IPS DF 4.7 (cell line): ENCODE results near the gene FAM163B.

Experiments used
- DNase-seq: peaks from one replicate; pipeline ENCODE4 v3.0.0-alpha.2; 2013; ENCODE audit warnings: low spot score; ENCODE audit errors: extremely low read depth

Gene FAM163B

DNA sequence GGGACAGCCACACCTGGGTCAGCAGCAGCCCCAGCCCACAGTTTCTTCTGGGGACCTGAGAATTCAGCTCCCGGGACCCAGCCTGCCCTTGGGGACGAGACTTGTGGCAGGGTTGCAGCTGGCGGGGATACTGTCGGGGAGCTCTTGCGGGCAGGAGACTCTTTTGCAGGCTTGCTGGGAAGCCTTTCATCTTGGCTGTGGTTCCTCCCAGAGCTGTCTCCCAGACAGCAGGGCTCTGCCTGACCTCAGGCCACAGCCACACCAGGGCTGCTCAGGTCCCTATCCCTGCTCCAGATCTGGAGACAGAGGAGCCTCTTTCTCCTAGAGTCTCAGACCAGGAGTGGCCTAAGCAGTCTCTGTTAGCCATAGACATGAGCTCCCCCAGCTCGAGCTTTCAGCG lies 79.7 kb downstream of the FAM163B start:
- no peak for DNase-seq

DNA sequence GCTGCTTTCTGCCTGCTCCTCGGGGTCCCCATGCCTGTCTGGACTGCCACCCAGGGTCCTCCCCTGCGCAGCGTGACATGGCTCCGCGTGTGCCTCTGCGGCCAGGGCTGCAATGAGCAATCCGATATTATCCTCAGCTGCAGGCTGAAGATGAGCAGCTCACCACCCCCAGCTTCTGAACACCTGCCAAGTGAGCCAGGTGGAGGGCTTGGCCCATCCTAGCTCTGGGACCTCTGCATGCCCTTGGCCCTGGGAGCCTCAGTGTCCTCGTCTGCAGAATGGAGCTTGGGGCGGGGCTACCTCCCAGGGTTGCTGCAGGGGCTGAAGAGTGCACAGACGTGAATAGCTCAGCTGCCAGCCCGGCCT lies 80.3 kb downstream of the FAM163B start:
- DNase-seq = no peak

DNA sequence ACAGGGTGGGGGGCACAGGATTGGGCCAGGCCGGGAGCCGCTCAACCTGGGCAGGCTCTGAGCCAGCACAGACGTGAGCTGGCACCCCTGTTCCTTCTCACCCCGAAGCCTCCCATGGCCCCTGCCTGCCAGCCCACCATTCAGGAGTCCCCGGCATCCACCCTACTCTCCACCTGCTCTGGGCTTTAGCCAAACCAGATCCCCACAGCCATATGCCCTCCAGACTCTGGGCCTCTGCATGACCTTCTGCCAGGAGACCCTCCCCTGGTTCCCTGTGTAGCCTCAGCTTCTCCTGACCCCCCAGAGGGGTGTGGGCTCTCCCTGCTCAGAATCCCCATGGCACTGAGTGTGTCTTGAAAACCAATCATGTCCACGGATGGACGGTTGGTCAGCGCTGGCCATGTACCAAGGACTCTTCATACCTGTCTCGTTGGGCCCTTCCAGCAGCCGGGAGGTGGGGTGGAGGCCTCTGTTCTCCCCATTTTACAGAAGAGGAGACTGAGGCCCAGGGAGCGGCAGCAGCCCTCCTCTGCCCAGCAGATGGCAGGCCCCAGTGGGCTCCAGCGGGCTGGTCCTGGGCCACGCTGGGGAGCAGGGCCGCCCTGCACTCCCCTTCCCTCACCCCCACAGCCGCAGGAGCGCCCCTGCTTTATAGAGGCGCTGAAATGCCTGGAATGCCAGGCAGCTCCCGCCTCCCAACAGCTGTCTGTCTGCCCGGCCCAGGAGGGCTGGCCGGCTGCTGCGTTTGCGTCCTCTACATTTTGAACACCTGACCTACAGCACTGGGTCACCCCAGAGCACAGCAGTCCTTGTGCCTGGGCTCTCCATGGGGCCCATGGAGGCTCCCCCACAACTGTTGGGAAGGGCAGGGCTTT lies 81.0 kb downstream of the FAM163B start:
- DNase-seq = no peak

GRCh38 chr9:133527444-133527920 lies 81.7 kb downstream of the FAM163B start:
- DNase-seq = no peak
